HG03025 (cell line): Measurements from ENCODE around the gene NOL11.
"Not testable (repeated sequence)": the region's sequence is repeated elsewhere in the genome, so short reads cannot be mapped to it uniquely, and the experiment has no call there.

ENCODE experiments used
- ATAC-seq: cut with Tn5 transposase; IDR thresholded peaks from one replicate; pipeline ENCODE4 v1.9.1; 2021; ENCODE audit warnings: mild to moderate bottlenecking, moderate library complexity; ENCODE audit not compliant: unreplicated experiment, low FRiP score

NOL11 gene

DNA sequence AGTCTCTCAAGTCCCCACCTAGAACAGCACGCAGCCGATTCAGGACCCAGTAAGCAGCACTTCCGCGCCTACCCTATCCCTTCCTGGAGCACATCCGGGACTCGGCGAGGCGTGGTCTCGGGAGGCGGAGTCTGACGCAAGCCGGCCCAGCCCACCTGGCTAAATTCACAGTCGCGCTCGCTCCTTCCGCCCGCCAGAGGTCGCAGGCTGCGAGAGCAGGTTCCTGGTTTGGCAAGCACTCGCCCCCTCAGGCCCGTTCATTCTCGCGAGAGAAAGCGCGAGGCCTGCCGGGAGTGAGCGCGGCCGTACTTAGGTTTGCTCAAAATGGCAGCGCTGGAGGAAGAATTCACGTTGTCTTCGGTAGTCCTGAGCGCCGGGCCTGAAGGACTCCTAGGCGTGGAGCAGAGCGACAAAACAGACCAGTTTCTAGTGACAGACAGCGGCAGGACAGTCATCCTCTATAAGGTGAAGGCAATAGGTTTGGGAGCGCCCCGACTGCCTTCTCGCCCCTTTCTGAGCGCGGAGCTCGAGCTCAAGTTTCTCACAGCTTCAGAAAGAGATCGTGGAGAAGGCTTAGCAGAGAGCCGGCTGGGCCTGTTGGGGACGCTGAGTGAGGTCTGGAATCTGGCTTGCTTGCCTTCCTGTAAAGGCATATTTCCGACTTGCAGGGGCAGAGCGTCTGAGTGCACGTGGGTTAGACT lies at the start of gene NOL11:
Gene NOL11, plus strand, starts transcription at position 313 of the 701 bp plus-strand sequence. Its CDS starts 12 bp downstream, at position 325.
- ATAC-seq, result peak; percentile 89

DNA sequence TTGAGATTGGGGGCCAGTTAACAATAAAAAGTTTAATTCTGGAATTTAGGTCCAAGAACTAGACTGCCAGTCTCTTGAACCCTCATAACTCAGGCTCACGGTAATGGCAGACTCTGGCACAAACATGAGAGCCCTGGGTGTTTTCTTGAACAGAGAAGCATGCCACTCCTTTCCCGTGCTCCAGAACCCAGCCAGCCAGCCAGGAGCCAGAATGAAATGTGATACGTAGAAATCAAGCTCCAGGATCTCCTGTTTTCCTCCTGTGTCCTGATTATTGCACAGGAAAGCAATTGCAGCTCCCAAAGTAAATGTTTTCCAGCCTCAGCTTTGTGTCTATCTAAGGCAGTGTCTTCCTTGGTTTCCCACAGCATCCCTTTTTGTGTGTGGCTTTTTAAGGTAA lies 46.2 kb upstream of the NOL11 start:
- ATAC-seq, result no peak

GRCh38 chr17:67672592-67673335 lies 45.0 kb upstream of the NOL11 start:
- ATAC-seq, result no peak

- ATAC-seq, result no peak
Measured at GRCh38 chr17:67675481-67675880, 42.3 kb upstream of the NOL11 start.

GRCh38 chr17:67676305-67676704 lies 41.4 kb upstream of the NOL11 start:
- ATAC-seq, result no peak

GRCh38 chr17:67678414-67678813 lies 39.3 kb upstream of the NOL11 start:
- ATAC-seq, result no peak

- no peak for ATAC-seq
Measured at GRCh38 chr17:67679225-67679624, 38.5 kb upstream of the NOL11 start.

DNA sequence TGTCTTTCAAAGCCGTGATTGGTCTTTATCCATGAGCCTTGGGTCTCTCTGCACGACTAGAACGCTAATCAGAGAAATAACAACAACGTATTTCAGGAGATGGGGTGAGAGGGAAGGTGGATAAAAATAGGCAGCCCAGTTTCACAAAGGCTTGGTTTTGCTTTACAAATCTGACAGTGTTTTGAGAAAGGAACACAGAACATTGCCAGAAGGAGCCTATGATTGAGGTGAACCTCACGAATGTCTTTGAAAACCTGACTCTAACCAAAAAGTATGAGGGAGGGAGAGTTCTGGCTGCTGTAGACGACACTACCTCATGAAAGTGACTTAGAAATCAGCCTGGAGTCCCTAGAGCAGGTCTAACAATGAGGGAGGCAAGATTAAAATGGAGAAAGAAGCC lies 38.0 kb upstream of the NOL11 start:
- ATAC-seq, result no peak

DNA sequence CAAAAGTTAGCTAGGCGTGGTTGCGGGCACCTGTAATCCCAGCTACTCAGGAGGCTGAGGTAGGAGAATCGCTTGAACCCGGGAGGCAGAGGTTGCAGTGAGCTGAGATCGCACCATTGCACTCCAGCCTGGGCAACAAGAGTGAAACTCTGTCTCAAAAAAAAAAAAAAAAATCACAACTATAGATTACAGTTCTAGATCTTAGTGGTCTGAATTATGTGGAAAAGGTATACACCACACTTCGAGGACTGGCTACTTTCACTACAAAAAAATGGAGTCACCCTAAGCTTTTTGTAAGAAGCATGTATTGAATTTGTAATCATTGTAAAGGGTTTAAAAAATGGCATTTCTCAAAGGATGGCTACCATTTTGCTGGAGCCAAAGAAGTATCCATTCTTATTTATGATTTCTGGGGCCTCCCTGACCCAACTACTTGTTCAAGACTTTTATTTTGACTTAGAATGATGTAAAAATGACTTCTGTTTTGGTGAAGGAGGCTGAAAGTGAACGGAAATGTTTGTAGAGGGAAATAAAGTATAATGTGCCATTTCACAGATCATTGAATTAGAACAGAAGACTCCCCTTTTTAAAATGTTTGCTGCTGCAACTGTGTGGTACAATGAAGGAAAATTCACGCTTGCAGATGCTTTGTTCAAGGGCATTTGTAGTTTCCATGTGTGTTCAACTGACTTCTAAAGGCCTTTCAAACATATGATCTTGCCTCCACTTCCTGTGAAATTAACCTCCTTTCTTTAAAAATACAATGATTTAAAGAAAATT lies 37.1 kb upstream of the NOL11 start:
- no peak for ATAC-seq

DNA sequence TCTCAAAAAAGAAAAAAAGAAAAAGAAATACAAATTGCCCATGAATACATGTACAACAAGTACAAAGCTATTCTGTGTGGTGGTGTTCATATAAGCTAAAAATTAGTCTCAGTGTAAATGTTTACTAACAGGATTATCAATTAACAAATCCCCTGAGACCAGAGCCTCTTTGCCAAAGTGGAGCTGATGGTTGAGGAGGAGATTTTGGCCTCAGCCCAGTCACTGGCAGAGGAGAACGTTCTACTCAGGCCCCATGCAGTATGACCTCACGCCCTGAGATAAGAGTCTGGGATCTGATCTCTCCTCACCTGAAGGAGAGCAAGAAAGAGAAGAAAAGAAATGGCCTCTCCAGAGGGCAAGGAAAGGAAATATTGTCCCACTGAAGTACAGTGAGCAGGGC lies 35.5 kb upstream of the NOL11 start:
- ATAC-seq, result no peak

DNA sequence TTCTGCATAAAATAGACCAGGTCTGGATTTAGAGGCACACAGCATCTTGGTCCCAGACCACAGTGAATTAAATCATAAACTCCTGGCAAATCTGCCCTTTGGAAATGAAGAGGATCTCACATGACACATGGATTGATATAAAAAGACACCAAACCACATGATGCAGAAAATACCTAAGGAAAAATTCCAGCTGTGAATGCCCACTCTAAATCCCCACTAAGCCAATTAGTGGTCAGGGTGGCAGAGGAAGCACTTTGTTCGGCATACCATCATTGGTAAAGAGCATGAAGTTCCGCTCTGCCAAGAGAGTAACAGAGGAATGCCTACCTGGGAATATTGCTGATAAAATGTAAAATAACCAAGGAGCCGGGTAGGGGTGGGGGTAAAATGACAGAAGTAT lies 32.4 kb upstream of the NOL11 start:
- no peak for ATAC-seq

DNA sequence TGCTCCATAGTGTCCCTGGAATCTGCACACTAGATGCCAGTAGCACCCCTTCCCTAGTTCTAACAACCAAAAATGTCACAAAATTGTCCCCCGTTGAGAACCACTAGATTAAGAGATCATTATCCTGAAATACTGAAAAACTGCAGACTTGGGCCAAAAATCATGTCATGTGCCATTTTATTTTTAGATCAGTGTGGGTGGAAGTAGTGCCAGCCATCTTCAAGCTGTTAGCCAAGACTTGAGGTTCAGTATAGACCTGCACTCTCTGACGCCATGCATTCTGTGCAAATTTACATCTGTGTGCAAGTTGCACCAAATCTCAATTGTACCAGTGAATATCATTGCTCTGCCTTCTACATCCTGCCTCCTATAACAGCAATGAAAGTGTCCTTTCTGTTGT lies 31.5 kb upstream of the NOL11 start:
- ATAC-seq, result no peak

- ATAC-seq, result no peak
Measured at GRCh38 chr17:67687511-67687910, 30.2 kb upstream of the NOL11 start.

GRCh38 chr17:67689534-67690177 lies 28.1 kb upstream of the NOL11 start:
- no peak for ATAC-seq

DNA sequence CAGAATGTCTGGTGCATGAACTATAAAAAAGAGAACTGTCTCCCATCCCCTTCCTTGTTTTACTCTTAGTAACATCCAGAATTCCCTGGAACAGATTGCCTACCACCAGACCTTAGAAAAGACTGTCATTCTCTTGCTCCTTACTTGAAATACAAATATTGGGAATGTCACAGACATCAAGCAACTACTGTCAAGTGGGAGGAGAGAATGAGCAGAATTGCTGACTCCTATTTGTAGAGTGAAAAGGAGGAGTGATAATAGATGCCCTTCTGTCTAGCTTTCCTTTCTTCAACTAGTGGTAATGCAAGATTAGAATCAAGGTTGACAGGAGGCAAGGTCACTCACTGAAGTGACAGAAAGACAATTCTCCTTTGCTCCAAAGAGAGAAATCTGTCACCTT lies 23.9 kb upstream of the NOL11 start:
- ATAC-seq, result no peak

- no peak for ATAC-seq
Measured at GRCh38 chr17:67696347-67696746, 21.4 kb upstream of the NOL11 start.

DNA sequence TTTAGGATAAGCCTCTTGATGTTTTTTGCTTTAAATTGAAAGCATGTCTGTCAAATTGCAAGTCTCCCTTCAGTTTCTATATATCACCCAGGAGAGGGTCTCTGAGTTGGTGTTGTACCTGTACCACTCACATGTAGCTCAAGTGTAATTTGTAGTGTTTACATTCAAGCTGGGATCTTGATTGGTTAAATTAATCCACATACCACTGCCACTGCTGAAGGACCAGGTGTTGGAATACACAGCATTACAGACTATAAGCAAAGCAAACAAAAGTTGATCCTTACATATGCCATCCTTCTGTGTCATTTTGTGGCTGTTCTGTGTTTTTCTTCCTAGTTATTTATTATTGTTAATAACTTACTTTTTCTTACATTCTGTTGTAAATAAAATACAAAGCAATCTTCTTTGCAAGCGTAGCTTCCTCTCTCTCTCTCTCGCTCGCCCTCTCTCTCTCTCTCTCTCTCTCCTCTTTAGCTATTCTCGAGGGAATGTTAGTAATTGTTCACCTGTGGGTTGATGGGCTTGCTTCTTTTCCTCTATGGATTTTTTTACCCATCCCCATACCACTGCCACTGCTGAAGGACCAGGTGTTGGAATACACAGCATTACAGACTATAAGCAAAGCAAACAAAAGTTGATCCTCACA lies 20.8 kb upstream of the NOL11 start:
- ATAC-seq, result no peak

DNA sequence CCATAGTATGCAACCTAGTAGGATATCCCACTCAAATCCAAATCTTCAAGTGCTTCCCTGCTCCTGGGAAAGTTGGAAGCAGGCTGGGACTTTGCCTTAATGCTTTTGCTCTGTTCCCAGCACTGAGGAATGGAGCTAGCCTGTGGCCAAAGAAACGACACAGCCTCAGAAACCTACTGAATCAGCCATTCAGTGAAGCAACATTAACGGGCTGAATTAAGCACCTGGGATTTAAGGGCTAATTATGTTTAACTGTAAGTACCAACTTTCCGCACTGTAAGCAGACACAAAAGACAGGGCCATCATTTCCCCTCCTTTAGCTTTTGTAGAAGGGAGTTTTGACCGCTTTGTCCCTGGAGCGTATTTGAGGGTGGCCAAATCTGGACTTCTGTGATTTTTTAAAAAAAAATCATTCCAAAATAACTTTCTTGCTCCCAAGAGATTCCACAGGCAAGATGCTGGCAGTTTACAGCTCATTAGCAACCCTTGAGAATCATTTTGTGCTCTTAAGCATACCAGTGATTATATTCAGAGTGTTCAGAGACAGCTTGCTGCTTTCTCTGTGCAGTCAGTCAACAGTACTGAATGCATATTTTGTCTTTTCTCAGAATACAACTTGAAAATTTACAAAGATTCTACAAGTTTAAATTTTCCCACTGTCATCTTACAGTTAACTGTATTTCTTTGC lies 17.6 kb upstream of the NOL11 start:
- no peak for ATAC-seq

DNA sequence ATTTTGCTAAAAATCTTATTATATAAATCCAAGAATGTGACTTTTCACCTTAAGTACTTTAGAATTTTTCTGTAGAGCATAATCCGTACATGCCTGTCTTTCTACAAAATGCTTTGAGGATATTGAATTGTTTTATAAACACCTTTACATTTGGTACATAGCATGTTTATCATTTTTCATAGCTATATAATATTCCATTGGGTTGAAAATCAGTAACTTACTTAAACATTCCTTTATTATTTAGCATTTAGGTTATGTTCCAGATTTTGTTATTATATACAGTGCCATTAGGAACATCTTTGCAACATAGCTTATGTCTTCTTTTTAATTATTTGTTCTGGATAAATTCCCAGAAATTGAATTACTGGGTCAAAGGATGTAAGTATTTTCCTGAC lies 17.0 kb upstream of the NOL11 start:
- no peak for ATAC-seq

DNA sequence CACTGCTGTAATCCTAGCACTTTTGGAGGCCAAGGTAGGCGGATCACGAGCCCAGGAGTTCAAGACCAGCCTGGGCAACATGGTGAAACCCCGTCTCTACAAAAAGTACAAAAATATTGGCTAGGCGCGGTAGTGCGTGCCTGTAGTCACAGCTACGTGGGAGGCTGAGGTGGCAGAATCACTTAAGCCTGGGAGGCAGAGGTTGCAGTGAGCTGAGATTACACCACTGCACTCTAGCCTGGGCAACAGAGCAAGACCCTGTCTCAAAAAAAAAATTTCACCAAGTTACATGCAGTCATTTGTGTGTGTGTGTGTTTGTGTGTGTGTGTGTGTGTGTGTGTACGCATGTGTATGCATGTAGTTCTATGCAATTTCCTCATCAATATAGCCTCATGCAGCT lies 14.9 kb upstream of the NOL11 start:
- ATAC-seq, result not testable (repeated sequence)
